SK-N-MC (cell line): ENCODE data around the gene TSR3.

ENCODE experiments used
- DNase-seq: peaks from one replicate; pipeline ENCODE4 v3.0.0-alpha.2; 2011; ENCODE audit warnings: low read depth, low spot score
- H3K27ac ChIP-seq: fragments of 200-600 bp; sonication (generic); 2 replicates; pipeline ENCODE4 v1.5.1; 2016; ENCODE audit warnings: mixed run types
- H3K36me3 ChIP-seq: fragments of 200-600 bp; sonication (generic); 2 replicates; pipeline ENCODE4 v1.6.1; 2017; ENCODE audit warnings: antibody characterized with exemption, low read length, mixed read lengths; ENCODE audit not compliant: insufficient read depth
- H3K4me3 ChIP-seq: fragments of 200-600 bp; sonication (generic); 2 replicates; pipeline ENCODE4 v1.5.1; 2016
- H3K9ac ChIP-seq: fragments of 200-600 bp; sonication (generic); 2 replicates; pipeline ENCODE4 v1.8.0; 2017; ENCODE audit warnings: mixed run types, mixed read lengths; ENCODE audit not compliant: insufficient read length
- H3K9me3 ChIP-seq: fragments of 200-600 bp; sonication (generic); 2 replicates; pipeline ENCODE4 v1.6.1; 2017; ENCODE audit warnings: low read depth, mild to moderate bottlenecking, antibody characterized with exemption, low read length, moderate library complexity, mixed read lengths
- EZH2 ChIP-seq: fragments of 200-600 bp; sonication (generic); IDR thresholded peaks from one replicate; pipeline ENCODE4 v1.6.1; 2017; ENCODE audit warnings: antibody characterized with exemption
- FOXP2 ChIP-seq: optimal IDR thresholded peaks from 2 replicates; pipeline ENCODE3; 2011; ENCODE audit warnings: mild to moderate bottlenecking, moderate library complexity; ENCODE audit not compliant: insufficient read depth; ENCODE audit errors: extremely low read length, control extremely low read depth
- POLR2AphosphoS5 ChIP-seq: IDR thresholded peaks from 2 replicates; pipeline ENCODE4 v1.6.1; 2012; ENCODE audit warnings: mild to moderate bottlenecking, low read depth, low read length, borderline replicate concordance

TSR3 gene

GRCh38 chr16:1306334-1306733, 45.3 kb downstream of the TSR3 start:
- no peak for DNase-seq
- H3K9ac ChIP-seq, result no peak overlapping the region
- no peak for TF ChIP-seq FOXP2
- TF ChIP-seq EZH2, result no peak
- no peak for TF ChIP-seq POLR2AphosphoS5
- no peak overlapping the region for H3K4me3 ChIP-seq
- H3K27ac ChIP-seq, result no peak overlapping the region
- no peaks in the 10 kb centered on the region for H3K9me3 ChIP-seq
- 0 out of 2 replicates have a peak, but pooled peaks cover 4% of the 10 kb centered on the region for H3K36me3 ChIP-seq

GRCh38 chr16:1305823-1306222, 45.9 kb downstream of the TSR3 start:
- H3K9ac ChIP-seq, result no peak overlapping the region
- no peak for DNase-seq
- no peak overlapping the region for H3K4me3 ChIP-seq

DNA sequence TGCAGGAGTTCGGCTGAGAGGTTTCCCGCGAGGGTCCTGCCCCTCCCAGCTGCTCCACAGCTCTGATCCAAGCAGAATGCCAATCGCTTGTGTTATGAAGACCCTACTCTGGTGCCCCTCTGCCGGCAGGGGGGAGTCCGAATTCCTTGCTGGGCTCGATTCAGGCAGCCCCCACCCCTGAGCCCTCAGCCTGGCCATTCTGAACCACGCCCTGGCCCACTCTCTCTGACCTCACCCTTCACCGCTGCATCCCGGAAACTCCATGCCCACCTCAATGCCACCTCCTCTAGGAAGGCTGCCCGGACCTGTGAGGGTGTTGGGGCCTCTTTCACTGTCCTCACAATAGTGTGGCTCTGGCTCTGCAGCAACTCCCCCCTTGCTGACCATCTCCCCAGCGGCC, 50.1 kb downstream of the TSR3 start:
- Histone ChIP-seq H3K9ac (no peak overlapping the region), H3K27ac (no peak overlapping the region), H3K36me3 (no peaks in the 10 kb centered on the region), H3K9me3 (no peaks in the 10 kb centered on the region), H3K4me3 (no peak overlapping the region)
- no peak for TF ChIP-seq FOXP2
- no peak for TF ChIP-seq EZH2
- no peak for DNase-seq

More at GRCh38 chr16:1305823-1306222, 45.9 kb downstream of the TSR3 start:
- Histone ChIP-seq H3K9me3 (no peaks in the 10 kb centered on the region), H3K36me3 (0 out of 2 replicates have a peak, but pooled peaks cover 4% of the 10 kb centered on the region), H3K27ac (no peak overlapping the region)
- TF ChIP-seq EZH2 (no peak), FOXP2 (no peak), POLR2AphosphoS5 (no peak)

DNA sequence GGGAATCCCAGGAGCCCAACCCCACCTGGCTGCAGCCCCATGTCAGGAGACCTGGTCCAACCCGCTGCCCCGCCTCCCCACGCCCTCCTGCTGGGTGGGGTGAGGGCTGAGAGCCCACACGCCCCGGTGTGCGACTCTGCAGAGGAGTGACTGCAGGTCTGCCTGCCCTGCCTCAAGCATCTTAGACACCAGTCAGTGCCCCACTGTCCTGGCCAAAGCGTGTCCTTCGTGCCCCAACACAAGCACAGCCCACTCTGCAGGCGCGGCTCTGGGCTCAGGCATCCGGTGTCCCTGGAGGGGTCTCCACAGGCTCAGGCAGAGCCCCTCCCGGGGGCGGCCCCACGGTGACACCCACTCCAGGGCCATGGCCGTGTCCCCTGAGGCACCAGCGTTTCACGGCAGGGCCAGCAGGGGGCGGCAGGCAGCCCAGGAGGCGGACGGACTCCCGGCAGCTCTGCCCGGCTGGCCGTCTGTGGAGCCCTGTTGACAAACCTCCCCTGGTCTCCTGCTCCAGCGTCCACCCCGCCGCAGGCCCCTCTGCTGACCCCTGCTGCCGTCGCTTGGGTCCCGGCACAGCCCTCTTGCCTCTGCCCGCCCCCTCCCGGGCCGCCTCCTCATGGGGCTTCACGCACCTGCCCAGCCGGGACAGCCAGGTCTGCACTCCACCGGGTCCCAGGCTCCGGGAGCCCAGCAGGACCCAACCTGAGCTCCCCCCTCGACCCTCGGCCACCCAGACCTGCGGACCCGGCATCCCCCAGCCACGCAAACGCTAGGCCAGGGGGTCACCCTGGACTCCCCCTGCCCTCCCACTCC, 50.8 kb downstream of the TSR3 start:
- Histone ChIP-seq H3K9me3 (no peaks in the 10 kb centered on the region), H3K9ac (no peak overlapping the region), H3K4me3 (no peak overlapping the region), H3K27ac (no peak overlapping the region), H3K36me3 (no peaks in the 10 kb centered on the region)
- TF ChIP-seq POLR2AphosphoS5, result no peak
- TF ChIP-seq EZH2, result no peak
- no peak for TF ChIP-seq FOXP2
- DNase-seq, result no peak

DNA sequence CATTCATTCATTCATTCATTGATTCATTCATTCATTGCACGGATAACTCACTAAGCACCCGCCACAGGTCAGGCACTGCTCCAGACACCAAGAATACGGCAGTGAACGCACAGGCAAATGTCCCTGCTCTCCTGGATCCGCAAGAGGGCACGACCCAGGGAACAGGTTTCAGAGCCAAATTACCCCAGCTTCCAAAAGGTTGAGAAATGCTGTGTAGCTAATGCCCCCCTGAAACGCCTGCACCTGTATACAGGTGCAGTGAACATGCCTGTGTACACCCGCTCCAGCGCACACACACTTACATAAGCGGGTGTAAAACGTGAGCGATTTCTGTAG, 51.8 kb downstream of the TSR3 start:
- no peak overlapping the region for H3K4me3 ChIP-seq
- no peak for DNase-seq
- no peak for TF ChIP-seq EZH2
- no peak for TF ChIP-seq POLR2AphosphoS5
- TF ChIP-seq FOXP2, result no peak
- H3K36me3 ChIP-seq, result no peaks in the 10 kb centered on the region
- no peaks in the 10 kb centered on the region for H3K9me3 ChIP-seq
- H3K9ac ChIP-seq, result no peak overlapping the region
- no peak overlapping the region for H3K27ac ChIP-seq
